GM19463 (cell line): ENCODE results near the gene CHCHD5.
A peak's percentile ranks its signal among the peaks of the same experiment; 100 is the strongest.
"Not testable (repeated sequence)": the region's sequence is repeated elsewhere in the genome, so short reads cannot be mapped to it uniquely, and the experiment has no call there.

Source experiments
- ATAC-seq: cut with Tn5 transposase; IDR thresholded peaks from one replicate; pipeline ENCODE4 v1.9.1; 2021; ENCODE audit warnings: mild to moderate bottlenecking, moderate library complexity; ENCODE audit not compliant: unreplicated experiment

CHCHD5 gene

GRCh38 chr2:112584134-112584890, at the start of gene CHCHD5:
TSS of gene CHCHD5 (plus strand) at chr2:112584609. CDS start at chr2:112584648, 39 bp downstream.
- ATAC-seq: peak; percentile 82

- ATAC-seq: no peak
Observed at GRCh38 chr2:112534826-112535225, 49.6 kb upstream of the CHCHD5 start.

GRCh38 chr2:112536665-112537064, 47.7 kb upstream of the CHCHD5 start:
- not testable (repeated sequence) for ATAC-seq

DNA sequence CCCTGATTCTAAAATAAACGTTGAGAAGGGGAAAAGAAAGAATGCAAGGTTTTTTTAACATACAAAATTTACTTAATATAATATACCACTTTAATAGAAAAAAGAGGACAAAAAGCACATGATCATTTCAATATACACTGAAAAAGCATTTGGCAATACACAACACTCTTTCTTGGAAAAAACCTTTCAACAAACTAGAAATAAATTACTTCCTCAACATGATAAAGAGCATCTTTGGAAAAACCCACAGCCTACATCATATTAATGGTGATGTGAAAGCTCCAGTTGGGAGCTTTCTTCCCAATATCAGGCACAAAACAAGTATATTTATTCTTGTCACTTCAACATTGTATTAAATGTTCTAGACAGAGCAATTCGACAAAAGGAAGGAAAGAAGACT, 45.1 kb upstream of the CHCHD5 start:
- no peak for ATAC-seq

GRCh38 chr2:112540906-112541305, 43.5 kb upstream of the CHCHD5 start:
- ATAC-seq: no peak

DNA sequence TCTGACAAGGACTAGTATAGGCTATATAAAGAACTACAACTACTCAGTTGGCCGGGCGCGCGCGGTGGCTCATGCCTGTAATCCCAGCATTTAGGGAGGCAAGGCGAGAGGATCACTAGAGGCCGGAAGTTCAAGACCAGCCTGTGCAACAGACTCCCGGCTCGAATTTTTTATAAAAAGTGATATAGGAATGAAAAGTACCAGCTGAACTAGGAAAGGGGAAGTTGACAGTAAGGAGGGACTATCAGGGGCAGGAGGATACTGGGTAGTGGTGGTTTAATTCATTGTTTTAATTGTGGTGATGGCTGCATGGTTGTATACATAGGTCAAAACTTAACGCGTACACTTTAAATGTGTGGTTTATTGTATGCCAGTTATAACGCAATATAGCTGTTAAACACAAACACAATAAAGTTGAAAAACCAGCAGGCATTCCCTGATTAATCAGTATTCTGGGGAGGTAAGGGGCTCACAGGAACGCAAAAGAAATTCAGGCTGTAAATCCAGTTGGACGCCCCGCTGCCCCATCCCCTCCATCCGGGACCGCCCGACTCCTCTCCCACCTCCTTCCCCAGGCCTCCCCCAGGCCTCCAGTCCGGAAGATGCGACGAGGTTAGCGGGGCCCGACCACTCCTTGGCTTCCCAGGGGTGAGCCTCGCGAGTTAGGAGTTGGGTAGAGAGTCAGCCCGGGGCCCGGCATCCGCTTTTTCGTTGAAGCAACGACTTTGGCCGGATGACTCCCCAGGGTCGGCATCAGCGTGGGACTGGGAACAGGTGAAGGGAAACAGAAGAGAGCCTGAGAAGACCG, 42.9 kb upstream of the CHCHD5 start:
- peak; percentile 60 for ATAC-seq

- ATAC-seq: peak; percentile 76
Observed at GRCh38 chr2:112542123-112542983, 42.1 kb upstream of the CHCHD5 start, which contains the start of gene POLR1B. TSS of gene POLR1B (plus strand) at chr2:112542465. CDS start at chr2:112542495, 30 bp downstream.

DNA sequence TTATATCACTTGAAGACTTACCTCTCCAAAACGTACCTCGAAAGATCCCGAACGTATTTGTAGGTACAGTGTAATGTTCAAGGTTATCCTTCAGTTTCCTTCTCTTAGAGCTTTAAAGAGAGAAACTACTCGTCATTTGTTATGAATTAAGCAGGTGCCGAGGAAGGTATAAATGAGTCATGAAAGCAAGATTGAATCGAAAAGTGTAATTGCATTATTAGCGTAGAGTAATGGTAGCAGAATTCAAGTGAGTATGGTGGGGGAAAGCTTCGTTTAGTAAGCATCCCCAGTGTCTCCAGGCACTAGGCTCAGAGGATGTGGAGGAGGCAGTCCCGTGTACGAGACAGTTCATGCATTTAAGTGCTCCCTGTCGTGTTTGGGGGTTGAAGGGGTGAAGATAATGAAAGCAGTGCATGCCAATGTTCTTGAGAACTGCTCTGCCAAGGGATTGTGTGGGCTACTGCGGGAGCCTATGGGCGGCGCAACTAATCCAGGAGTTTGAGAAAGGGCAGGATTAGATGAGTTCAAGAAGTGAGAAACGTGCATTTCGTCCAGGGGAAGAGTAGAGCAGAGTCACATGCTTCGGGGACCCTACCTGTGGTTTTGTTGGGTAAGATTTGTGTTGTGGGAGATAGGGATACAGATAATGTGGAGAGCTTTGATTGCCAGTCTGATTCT, 41.3 kb upstream of the CHCHD5 start:
- no peak for ATAC-seq

GRCh38 chr2:112547333-112547732, 37.1 kb upstream of the CHCHD5 start:
- ATAC-seq: no peak

GRCh38 chr2:112548980-112549379, 35.4 kb upstream of the CHCHD5 start:
- no peak for ATAC-seq

DNA sequence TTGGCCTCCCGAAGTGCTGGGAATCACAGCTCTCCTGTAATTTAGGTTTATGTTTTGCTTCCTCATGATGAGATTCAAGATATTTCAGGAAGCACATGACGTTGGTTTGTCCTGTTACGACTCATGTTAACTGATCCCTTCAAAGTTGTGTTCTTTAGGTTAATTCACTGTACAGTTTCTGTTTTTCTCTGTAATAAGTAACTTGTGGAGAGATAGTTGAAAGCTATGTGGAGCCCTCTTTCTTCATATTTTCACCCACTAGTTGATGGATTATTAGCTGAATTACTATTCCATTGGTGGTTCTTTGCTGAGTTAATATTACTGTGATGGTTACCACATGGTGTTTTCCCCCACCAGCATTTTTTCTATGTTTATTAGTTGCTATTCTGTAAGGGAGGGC, 18.3 kb upstream of the CHCHD5 start:
- peak; percentile 77 for ATAC-seq

DNA sequence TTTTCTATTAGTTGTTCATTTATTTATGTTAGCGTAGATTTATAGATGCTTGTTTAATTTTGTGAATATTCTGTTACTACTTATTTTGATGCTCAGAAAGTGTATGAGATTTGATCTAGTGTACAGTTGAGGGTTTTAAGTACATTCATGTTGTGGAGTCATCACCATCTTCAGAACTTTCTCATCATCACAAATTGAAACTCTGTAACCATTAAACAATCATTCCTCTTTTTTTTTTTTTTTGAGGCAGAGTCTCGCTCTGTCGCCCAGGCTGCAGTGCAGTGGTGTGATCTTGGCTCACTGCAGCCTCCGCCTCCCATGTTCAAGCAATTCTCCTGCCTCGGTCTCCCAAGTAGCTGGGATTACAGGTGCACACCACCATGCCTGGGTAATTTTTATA, 17.9 kb upstream of the CHCHD5 start:
- ATAC-seq: peak; percentile 39

GRCh38 chr2:112572005-112572404, 12.4 kb upstream of the CHCHD5 start:
- no peak for ATAC-seq

DNA sequence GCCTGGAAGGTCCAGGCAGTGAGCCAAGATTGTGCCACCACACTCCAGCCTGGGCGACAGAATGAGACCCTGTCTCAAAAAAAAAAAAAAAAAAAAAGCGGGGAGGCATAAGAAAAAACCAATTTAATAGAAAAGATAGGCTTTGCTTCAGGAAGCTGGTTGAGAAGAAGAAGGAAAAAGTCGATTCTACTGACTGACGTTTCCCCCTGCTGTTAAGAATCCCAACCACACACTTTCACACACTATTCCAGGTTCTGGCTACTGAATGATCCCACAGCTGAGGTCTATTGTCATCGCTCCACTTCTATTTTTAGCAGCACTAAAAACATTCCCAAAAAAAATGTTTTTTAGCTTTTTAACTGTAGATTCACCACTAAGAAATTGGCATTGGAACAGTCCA, 6.7 kb upstream of the CHCHD5 start:
- no peak for ATAC-seq

GRCh38 chr2:112579241-112579640, 5.2 kb upstream of the CHCHD5 start:
- no peak for ATAC-seq

DNA sequence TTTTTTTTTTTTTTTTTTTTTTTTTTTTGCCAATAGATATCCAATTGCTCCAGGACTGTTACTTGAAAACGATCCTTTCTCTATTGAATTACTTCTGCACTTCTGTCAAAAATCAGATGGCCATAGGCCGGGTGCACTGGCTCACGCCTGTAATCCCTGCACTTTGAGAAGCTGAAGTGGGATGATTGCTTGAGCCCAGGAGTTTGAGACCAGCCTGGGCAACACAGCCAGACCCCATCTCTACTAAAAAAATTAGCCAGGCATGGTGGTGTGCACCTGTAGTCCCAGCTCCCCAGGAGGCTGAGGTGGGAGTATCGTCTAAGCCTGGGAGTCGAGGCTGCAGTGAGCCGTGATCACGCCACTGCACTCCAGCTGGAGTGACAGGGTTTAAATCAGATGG, 4.3 kb upstream of the CHCHD5 start:
- no peak for ATAC-seq

GRCh38 chr2:112582314-112582746, 2.1 kb upstream of the CHCHD5 start:
- ATAC-seq: no peak

- ATAC-seq: no peak
Observed at GRCh38 chr2:112583497-112584133, 794 bp upstream of the CHCHD5 start.

- ATAC-seq: no peak
Observed at GRCh38 chr2:112584891-112585250, 462 bp downstream of the CHCHD5 start.

- no peak for ATAC-seq
Observed at GRCh38 chr2:112585400-112585799, 991 bp downstream of the CHCHD5 start.
